SK-N-SH (cell line): ENCODE results near the gene GALNT4. TPM values are rescaled to one million over a fixed set of nuclear protein-coding genes. Genes with fewer than 3 reads are reported as not detected.

Experiments used
- CTCF ChIA-PET: fragments of 300-600, 350-600 bp; formaldehyde crosslinking; extraction: SDS; loops from one replicate; lab custom pipeline; 2021; lab: Yijun Ruan, JAX
- POLR2A ChIA-PET: fragments of 350-600 bp; sonication (Branson Sonifier 250); formaldehyde crosslinking; extraction: SDS; loops from one replicate; lab custom pipeline; 2020; ENCODE audit warnings: antibody characterized with exemption, inconsistent platforms; lab: Yijun Ruan, JAX
- DNase-seq: peaks from one replicate; pipeline ENCODE4 v3.0.0; 2012
- H2AFZ ChIP-seq: fragments of 200-600 bp; sonication (generic); 2 replicates; pipeline ENCODE4 v1.8.1; 2016; ENCODE audit warnings: antibody characterized with exemption, mild to moderate bottlenecking, low read depth
- H3F3A ChIP-seq: fragments of 200-600 bp; sonication (generic); replicated peaks from 2 replicates; pipeline ENCODE3; 2016; ENCODE audit warnings: antibody characterized with exemption, mild to moderate bottlenecking; ENCODE audit not compliant: insufficient read depth
- H3K27ac ChIP-seq, 2 experiments: fragments of 200-500 bp in 1 of 2; fragments of 200-600 bp in 1 of 2; sonication (Bioruptor generic) in 1 of 2; sonication (generic), shearing (Covaris generic) in 1 of 2; 2 replicates each; pipeline versions ENCODE4 v1.5.1 to v1.6.1; 2014 to 2016; ENCODE audit warnings: low read depth in 2 of 2, inconsistent platforms in 1 of 2, low read length in 1 of 2, mild to moderate bottlenecking in 1 of 2, mixed read lengths in 1 of 2
- H3K27me3 ChIP-seq: fragments of 200-600 bp; sonication (generic), shearing (Covaris generic); 2 replicates; pipeline ENCODE4 v1.6.1; 2016; ENCODE audit warnings: mixed run types; ENCODE audit not compliant: insufficient read depth
- H3K36me3 ChIP-seq, 2 experiments: fragments of 200-500 bp in 1 of 2; fragments of 200-600 bp in 1 of 2; sonication (Bioruptor generic) in 1 of 2; sonication (generic) in 1 of 2; replicated peaks in 1 of 2; 2 replicates each; pipeline versions ENCODE3 to v1.5.1; 2014 to 2016; ENCODE audit warnings: low read length in 1 of 2, mild to moderate bottlenecking in 1 of 2; ENCODE audit not compliant: insufficient read depth in 2 of 2, control insufficient read depth in 1 of 2
- H3K4me1 ChIP-seq, 2 experiments: fragments of 200-500 bp in 1 of 2; fragments of 200-600 bp in 1 of 2; sonication (Bioruptor generic) in 1 of 2; sonication (generic), shearing (Covaris generic) in 1 of 2; 2 replicates each; pipeline versions ENCODE4 v1.5.1 to v1.6.1; 2014 to 2016; ENCODE audit warnings: low read depth in 1 of 2, low read length in 1 of 2, mixed run types in 1 of 2; ENCODE audit not compliant: insufficient read depth in 2 of 2, control insufficient read depth in 1 of 2
- H3K4me2 ChIP-seq: fragments of 200-600 bp; sonication (generic), shearing (Covaris generic); 2 replicates; pipeline ENCODE4 v1.6.1; 2017; ENCODE audit warnings: mixed run types
- H3K4me3 ChIP-seq, 2 experiments: fragments of 200-500 bp in 1 of 2; fragments of 200-600 bp in 1 of 2; sonication (Bioruptor generic) in 1 of 2; sonication (generic), shearing (Covaris generic) in 1 of 2; 2 replicates each; pipeline versions ENCODE4 v1.5.1 to v1.8.1; 2014 to 2016; ENCODE audit warnings: low read depth in 2 of 2, inconsistent platforms in 1 of 2, low read length in 1 of 2, mild to moderate bottlenecking in 1 of 2, mixed read lengths in 1 of 2, moderate library complexity in 1 of 2
- H3K79me2 ChIP-seq: fragments of 200-600 bp; sonication (generic); 2 replicates; pipeline ENCODE4 v1.8.1; 2017; ENCODE audit warnings: mild to moderate bottlenecking; ENCODE audit not compliant: insufficient read depth
- H3K9ac ChIP-seq: fragments of 200-600 bp; sonication (generic); 2 replicates; pipeline ENCODE4 v1.6.1; 2017; ENCODE audit warnings: mixed run types
- H3K9me2 ChIP-seq: fragments of 200-600 bp; sonication (generic); 2 replicates; pipeline ENCODE4 v1.6.1; 2017; ENCODE audit warnings: mixed run types
- H3K9me3 ChIP-seq: fragments of 200-600 bp; sonication (generic); 2 replicates; pipeline ENCODE4 v1.6.1; 2017; ENCODE audit warnings: mixed run types, mild to moderate bottlenecking, moderate library complexity
- H4K20me1 ChIP-seq: fragments of 200-600 bp; sonication (generic); 2 replicates; pipeline ENCODE4 v1.6.1; 2017; ENCODE audit warnings: mild to moderate bottlenecking, mixed run types; ENCODE audit not compliant: insufficient read depth
- EZH2phosphoT487 ChIP-seq: fragments of 200-600 bp; sonication (generic); IDR thresholded peaks from 2 replicates; pipeline ENCODE4 v1.6.1; 2017; ENCODE audit warnings: low read depth, mixed run types, mild to moderate bottlenecking, antibody characterized with exemption, moderate library complexity, borderline replicate concordance
- GABPA ChIP-seq: IDR thresholded peaks from 2 replicates; pipeline ENCODE4 v1.4.0; 2012; ENCODE audit warnings: low read depth, mild to moderate bottlenecking
- GATA2 ChIP-seq: sonication (generic); formaldehyde crosslinking; IDR thresholded peaks from 2 replicates; pipeline ENCODE4 v1.5.0; 2020; ENCODE audit warnings: mild to moderate bottlenecking, missing genetic modification reagents
- NFIC ChIP-seq: IDR thresholded peaks from 2 replicates; pipeline ENCODE4 v1.4.0; 2012; ENCODE audit warnings: borderline replicate concordance
- SMC3 ChIP-seq: IDR thresholded peaks from 2 replicates; pipeline ENCODE4 v1.6.1; 2012; ENCODE audit warnings: low read depth, low read length, improper control_type of control experiment
- YY1 ChIP-seq: IDR thresholded peaks from 2 replicates; pipeline ENCODE4 v1.4.0; 2012; ENCODE audit warnings: low read depth, mild to moderate bottlenecking
- WGBS: methylation state at CpG from one replicate; pipeline ENCODE4 v1.1.6; 2017; ENCODE audit warnings: low lambda C conversion rate; 5-methylcytosine and 5-hydroxymethylcytosine counted together
- polyA plus RNA-seq, 3 experiments: library from polyadenylated mRNA; depleted of rRNA; stranded (reverse); fragments of >200 nt; gene quantifications; 2 replicates each; pipeline ENCODE4 v1.2.3, GENCODE V29; 2012
- small RNA-seq, 7 experiments: library from RNA; depleted of rRNA; stranded (forward); fragments of <200 nt; gene quantifications; one replicate each; pipeline ENCODE3, GENCODE V24; 2012
- TF ChIP-seq, protein P1 (sequence below): IDR thresholded peaks from 2 replicates; pipeline ENCODE4 v1.4.0; 2012; ENCODE audit warnings: low read depth, borderline replicate concordance
- TF ChIP-seq, protein P2 (sequence below): IDR thresholded peaks from 2 replicates; pipeline ENCODE4 v1.4.0; 2012; ENCODE audit warnings: low read depth, borderline replicate concordance
- TF ChIP-seq, protein P3 (sequence below): fragments of 150-350 bp; IDR thresholded peaks from 2 replicates; pipeline ENCODE4 v1.6.1; 2016; ENCODE audit warnings: mild to moderate bottlenecking, low read depth, low read length
- TF ChIP-seq, protein P4 (sequence below): IDR thresholded peaks from 2 replicates; pipeline ENCODE4 v1.6.1; 2012; ENCODE audit warnings: mild to moderate bottlenecking, low read depth, low read length, moderate library complexity
- TF ChIP-seq, protein P5 (sequence below): fragments of 200-600 bp; sonication (generic); IDR thresholded peaks from 2 replicates; pipeline ENCODE4 v1.6.1; 2017; ENCODE audit warnings: antibody characterized with exemption, mild to moderate bottlenecking, moderate library complexity

Gene GALNT4
- polyA plus RNA-seq, 1 of the 3 experiments (the other 2 are of a cell fraction) = 1.1 TPM

DNA sequence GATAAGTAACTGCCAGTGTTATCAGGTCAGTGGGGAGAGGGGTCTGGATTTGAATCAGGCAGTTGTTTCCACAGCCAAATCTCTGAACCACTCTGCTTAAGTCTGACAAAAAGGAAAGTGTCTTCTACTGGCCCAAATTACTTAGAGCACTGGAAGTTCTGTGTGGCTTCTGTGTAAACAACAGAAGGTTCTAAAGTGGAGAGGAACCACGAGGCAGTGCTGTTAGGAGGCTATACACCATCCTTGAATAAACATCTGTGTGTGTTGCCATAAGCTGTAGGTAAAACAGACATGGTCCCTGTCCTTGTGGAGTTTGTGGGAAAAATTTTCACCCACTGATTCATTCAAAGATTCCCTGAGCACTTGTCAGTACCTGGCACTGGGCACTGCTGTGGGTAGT, 50.0 kb downstream of the GALNT4 start:
- POLR2A ChIA-PET = no interaction called here

More for the DNA sequence above, 50.0 kb downstream of the GALNT4 start:
- no peaks in the 10 kb centered on the region for H3K9me2 ChIP-seq
- H3K36me3 ChIP-seq = no peaks in the 10 kb centered on the region
- H3K4me2 ChIP-seq = no peak overlapping the region
- WGBS = 82% methylated on average over 1 of the region's 1 CpG
- TF ChIP-seq, protein P1, sequence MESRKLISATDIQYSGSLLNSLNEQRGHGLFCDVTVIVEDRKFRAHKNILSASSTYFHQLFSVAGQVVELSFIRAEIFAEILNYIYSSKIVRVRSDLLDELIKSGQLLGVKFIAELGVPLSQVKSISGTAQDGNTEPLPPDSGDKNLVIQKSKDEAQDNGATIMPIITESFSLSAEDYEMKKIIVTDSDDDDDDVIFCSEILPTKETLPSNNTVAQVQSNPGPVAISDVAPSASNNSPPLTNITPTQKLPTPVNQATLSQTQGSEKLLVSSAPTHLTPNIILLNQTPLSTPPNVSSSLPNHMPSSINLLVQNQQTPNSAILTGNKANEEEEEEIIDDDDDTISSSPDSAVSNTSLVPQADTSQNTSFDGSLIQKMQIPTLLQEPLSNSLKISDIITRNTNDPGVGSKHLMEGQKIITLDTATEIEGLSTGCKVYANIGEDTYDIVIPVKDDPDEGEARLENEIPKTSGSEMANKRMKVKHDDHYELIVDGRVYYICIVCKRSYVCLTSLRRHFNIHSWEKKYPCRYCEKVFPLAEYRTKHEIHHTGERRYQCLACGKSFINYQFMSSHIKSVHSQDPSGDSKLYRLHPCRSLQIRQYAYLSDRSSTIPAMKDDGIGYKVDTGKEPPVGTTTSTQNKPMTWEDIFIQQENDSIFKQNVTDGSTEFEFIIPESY = no peak
- TF ChIP-seq NFIC (no peak), GATA2 (CRISPR knock-in tag) (no peak), YY1 (no peak), SMC3 (no peak), GABPA (no peak), EZH2phosphoT487 (no peak)
- TF ChIP-seq, protein P2, sequence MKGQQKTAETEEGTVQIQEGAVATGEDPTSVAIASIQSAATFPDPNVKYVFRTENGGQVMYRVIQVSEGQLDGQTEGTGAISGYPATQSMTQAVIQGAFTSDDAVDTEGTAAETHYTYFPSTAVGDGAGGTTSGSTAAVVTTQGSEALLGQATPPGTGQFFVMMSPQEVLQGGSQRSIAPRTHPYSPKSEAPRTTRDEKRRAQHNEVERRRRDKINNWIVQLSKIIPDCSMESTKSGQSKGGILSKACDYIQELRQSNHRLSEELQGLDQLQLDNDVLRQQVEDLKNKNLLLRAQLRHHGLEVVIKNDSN = no peak
- TF ChIP-seq, protein P3, sequence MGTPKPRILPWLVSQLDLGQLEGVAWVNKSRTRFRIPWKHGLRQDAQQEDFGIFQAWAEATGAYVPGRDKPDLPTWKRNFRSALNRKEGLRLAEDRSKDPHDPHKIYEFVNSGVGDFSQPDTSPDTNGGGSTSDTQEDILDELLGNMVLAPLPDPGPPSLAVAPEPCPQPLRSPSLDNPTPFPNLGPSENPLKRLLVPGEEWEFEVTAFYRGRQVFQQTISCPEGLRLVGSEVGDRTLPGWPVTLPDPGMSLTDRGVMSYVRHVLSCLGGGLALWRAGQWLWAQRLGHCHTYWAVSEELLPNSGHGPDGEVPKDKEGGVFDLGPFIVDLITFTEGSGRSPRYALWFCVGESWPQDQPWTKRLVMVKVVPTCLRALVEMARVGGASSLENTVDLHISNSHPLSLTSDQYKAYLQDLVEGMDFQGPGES = no peak
- TF ChIP-seq, protein P4, sequence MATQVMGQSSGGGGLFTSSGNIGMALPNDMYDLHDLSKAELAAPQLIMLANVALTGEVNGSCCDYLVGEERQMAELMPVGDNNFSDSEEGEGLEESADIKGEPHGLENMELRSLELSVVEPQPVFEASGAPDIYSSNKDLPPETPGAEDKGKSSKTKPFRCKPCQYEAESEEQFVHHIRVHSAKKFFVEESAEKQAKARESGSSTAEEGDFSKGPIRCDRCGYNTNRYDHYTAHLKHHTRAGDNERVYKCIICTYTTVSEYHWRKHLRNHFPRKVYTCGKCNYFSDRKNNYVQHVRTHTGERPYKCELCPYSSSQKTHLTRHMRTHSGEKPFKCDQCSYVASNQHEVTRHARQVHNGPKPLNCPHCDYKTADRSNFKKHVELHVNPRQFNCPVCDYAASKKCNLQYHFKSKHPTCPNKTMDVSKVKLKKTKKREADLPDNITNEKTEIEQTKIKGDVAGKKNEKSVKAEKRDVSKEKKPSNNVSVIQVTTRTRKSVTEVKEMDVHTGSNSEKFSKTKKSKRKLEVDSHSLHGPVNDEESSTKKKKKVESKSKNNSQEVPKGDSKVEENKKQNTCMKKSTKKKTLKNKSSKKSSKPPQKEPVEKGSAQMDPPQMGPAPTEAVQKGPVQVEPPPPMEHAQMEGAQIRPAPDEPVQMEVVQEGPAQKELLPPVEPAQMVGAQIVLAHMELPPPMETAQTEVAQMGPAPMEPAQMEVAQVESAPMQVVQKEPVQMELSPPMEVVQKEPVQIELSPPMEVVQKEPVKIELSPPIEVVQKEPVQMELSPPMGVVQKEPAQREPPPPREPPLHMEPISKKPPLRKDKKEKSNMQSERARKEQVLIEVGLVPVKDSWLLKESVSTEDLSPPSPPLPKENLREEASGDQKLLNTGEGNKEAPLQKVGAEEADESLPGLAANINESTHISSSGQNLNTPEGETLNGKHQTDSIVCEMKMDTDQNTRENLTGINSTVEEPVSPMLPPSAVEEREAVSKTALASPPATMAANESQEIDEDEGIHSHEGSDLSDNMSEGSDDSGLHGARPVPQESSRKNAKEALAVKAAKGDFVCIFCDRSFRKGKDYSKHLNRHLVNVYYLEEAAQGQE = no peak
- TF ChIP-seq, protein P5, sequence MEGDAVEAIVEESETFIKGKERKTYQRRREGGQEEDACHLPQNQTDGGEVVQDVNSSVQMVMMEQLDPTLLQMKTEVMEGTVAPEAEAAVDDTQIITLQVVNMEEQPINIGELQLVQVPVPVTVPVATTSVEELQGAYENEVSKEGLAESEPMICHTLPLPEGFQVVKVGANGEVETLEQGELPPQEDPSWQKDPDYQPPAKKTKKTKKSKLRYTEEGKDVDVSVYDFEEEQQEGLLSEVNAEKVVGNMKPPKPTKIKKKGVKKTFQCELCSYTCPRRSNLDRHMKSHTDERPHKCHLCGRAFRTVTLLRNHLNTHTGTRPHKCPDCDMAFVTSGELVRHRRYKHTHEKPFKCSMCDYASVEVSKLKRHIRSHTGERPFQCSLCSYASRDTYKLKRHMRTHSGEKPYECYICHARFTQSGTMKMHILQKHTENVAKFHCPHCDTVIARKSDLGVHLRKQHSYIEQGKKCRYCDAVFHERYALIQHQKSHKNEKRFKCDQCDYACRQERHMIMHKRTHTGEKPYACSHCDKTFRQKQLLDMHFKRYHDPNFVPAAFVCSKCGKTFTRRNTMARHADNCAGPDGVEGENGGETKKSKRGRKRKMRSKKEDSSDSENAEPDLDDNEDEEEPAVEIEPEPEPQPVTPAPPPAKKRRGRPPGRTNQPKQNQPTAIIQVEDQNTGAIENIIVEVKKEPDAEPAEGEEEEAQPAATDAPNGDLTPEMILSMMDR = no peak
- no peak overlapping the region for H3K27ac ChIP-seq
- no peak overlapping the region for H2AFZ ChIP-seq
- no peak overlapping the region for H3K4me3 ChIP-seq
- no peak for DNase-seq
- H3K4me1 ChIP-seq = 0 out of 4 replicates have a peak, but pooled peaks cover 0 to 5% of the 10 kb centered on the region in 2 experiments
- peaks cover 16% of the 10 kb centered on the region for H3F3A ChIP-seq
- no peaks in the 10 kb centered on the region for H3K9me3 ChIP-seq
- CTCF ChIA-PET = interaction anchor here (1.2 kb wide), 1 partner anchor 455 kb away, joined by 5 read pairs; no protein-coding TSS in a partner anchor
- no peak overlapping the region for H3K9ac ChIP-seq
- no peaks in the 10 kb centered on the region for H4K20me1 ChIP-seq
- no peaks in the 10 kb centered on the region for H3K27me3 ChIP-seq
- H3K79me2 ChIP-seq = no peaks in the 10 kb centered on the region

Small RNA genes within 50 kb of the gene (small RNA-seq; reads per million reads assigned to genes)
- gene AC025034.2 (0 reads per million in 7 experiments), gene POC1B-GALNT4 (0 reads per million in 7 experiments)

Other genes with a start within 250 kb of the GALNT4 start
- 64.8 and 71.4 TPM in 2 replicates for gene DUSP6, start 172.3 kb downstream of the GALNT4 start, polyA plus RNA-seq (2012; rRNA removed)
- 4.0 and 6.3 TPM in 2 replicates for gene POC1B, start 1.3 kb upstream of the GALNT4 start, polyA plus RNA-seq (2012; rRNA removed)
- 2.9 and 4.3 TPM in 2 replicates for gene ATP2B1, start 184.0 kb upstream of the GALNT4 start, polyA plus RNA-seq (2012; rRNA removed)